ENCODE measurements around the gene TEX14. TPM values are rescaled to one million over a fixed set of nuclear protein-coding genes. Genes with fewer than 3 reads are reported as not detected.
A peak's percentile ranks its signal among the peaks of the same experiment; 100 is the strongest.

The TEX14 gene
- total RNA-seq, 1 donor from 2014 or later, result 0.20 TPM

GRCh38 chr17:58591455-58591854, 100.4 kb downstream of the TEX14 start:
- TF ChIP-seq CTCF (IDR thresholded peaks at IDR 0.05; ENCODE audit: partially characterized antibody, unreplicated experiment), result peak; percentile 56
- Mint-ChIP-seq H3K4me1 (ENCODE audit: low read depth, unreplicated experiment) (peaks cover 2% of the 10 kb centered on the region), H3K27me3 (ENCODE audit: unreplicated experiment) (no peaks in the 10 kb centered on the region), H3K9me3 (ENCODE audit: unreplicated experiment) (no peaks in the 10 kb centered on the region), H3K36me3 (ENCODE audit: unreplicated experiment) (no peaks in the 10 kb centered on the region), H3K27ac (ENCODE audit: unreplicated experiment) (no peak overlapping the region), H3K4me3 (ENCODE audit: unreplicated experiment) (no peak overlapping the region)
- no peak for DNase-seq

- H3K9me3 Mint-ChIP-seq (ENCODE audit: unreplicated experiment), result no peaks in the 10 kb centered on the region
- H3K36me3 Mint-ChIP-seq (ENCODE audit: unreplicated experiment), result no peaks in the 10 kb centered on the region
Measured at GRCh38 chr17:58590377-58590776, 101.5 kb downstream of the TEX14 start.

GRCh38 chr17:58587713-58588117, 104.1 kb downstream of the TEX14 start:
- peaks cover 1% of the 10 kb centered on the region for H3K9me3 Mint-ChIP-seq (ENCODE audit: unreplicated experiment)

More at GRCh38 chr17:58590377-58590776, 101.5 kb downstream of the TEX14 start:
- no peak overlapping the region for H3K27ac Mint-ChIP-seq (ENCODE audit: unreplicated experiment)
- no peaks in the 10 kb centered on the region for H3K27me3 Mint-ChIP-seq (ENCODE audit: unreplicated experiment)
- TF ChIP-seq CTCF (IDR thresholded peaks at IDR 0.05; ENCODE audit: partially characterized antibody, unreplicated experiment), result no peak
- H3K4me3 Mint-ChIP-seq (ENCODE audit: unreplicated experiment), result no peak overlapping the region
- peaks cover 2% of the 10 kb centered on the region for H3K4me1 Mint-ChIP-seq (ENCODE audit: low read depth, unreplicated experiment)
- no peak for DNase-seq

GRCh38 chr17:58586009-58586644, 105.7 kb downstream of the TEX14 start:
- H3K27ac Mint-ChIP-seq (ENCODE audit: unreplicated experiment), result no peak overlapping the region
- DNase-seq, result no peak
- no peak for TF ChIP-seq CTCF (IDR thresholded peaks at IDR 0.05; ENCODE audit: partially characterized antibody, unreplicated experiment)
- peaks cover 2% of the 10 kb centered on the region for H3K4me1 Mint-ChIP-seq (ENCODE audit: low read depth, unreplicated experiment)
- no peaks in the 10 kb centered on the region for H3K36me3 Mint-ChIP-seq (ENCODE audit: unreplicated experiment)
- H3K4me3 Mint-ChIP-seq (ENCODE audit: unreplicated experiment), result no peak overlapping the region
- peaks cover 1% of the 10 kb centered on the region for H3K9me3 Mint-ChIP-seq (ENCODE audit: unreplicated experiment)
- peaks cover 2% of the 10 kb centered on the region for H3K27me3 Mint-ChIP-seq (ENCODE audit: unreplicated experiment)

More at GRCh38 chr17:58587713-58588117, 104.1 kb downstream of the TEX14 start:
- no peak overlapping the region for H3K4me3 Mint-ChIP-seq (ENCODE audit: unreplicated experiment)
- DNase-seq, result peak; percentile 70
- H3K4me1 Mint-ChIP-seq (ENCODE audit: low read depth, unreplicated experiment), result peaks cover 2% of the 10 kb centered on the region
- no peaks in the 10 kb centered on the region for H3K36me3 Mint-ChIP-seq (ENCODE audit: unreplicated experiment)
- peaks cover 2% of the 10 kb centered on the region for H3K27me3 Mint-ChIP-seq (ENCODE audit: unreplicated experiment)
- peak; percentile 90 for TF ChIP-seq CTCF (IDR thresholded peaks at IDR 0.05; ENCODE audit: partially characterized antibody, unreplicated experiment)
- no peak overlapping the region for H3K27ac Mint-ChIP-seq (ENCODE audit: unreplicated experiment)

GRCh38 chr17:58585554-58585953, 106.3 kb downstream of the TEX14 start:
- Mint-ChIP-seq H3K4me1 (ENCODE audit: low read depth, unreplicated experiment) (peaks cover 2% of the 10 kb centered on the region), H3K36me3 (ENCODE audit: unreplicated experiment) (no peaks in the 10 kb centered on the region), H3K27me3 (ENCODE audit: unreplicated experiment) (peaks cover 2% of the 10 kb centered on the region), H3K9me3 (ENCODE audit: unreplicated experiment) (peaks cover 1% of the 10 kb centered on the region), H3K27ac (ENCODE audit: unreplicated experiment) (no peak overlapping the region), H3K4me3 (ENCODE audit: unreplicated experiment) (no peak overlapping the region)
- TF ChIP-seq CTCF (IDR thresholded peaks at IDR 0.05; ENCODE audit: partially characterized antibody, unreplicated experiment), result no peak
- no peak for DNase-seq

All from glutamatergic neuron (in vitro differentiated cells).